Keratinocyte (primary cell): ENCODE data around the gene ACYP2.

Source experiments
- CTCF ChIP-seq, 3 experiments: IDR thresholded peaks in 1 of 3; conservative IDR thresholded peaks in 1 of 3; optimal IDR thresholded peaks in 1 of 3; 2 replicates in 2 of 3; 3 replicates in 1 of 3; pipeline versions ENCODE3 to v1.5.1; 2011; ENCODE audit warnings: low read length in 3 of 3, mild to moderate bottlenecking in 3 of 3, moderate library complexity in 2 of 3, control low read depth in 1 of 3, inconsistent platforms in 1 of 3; ENCODE audit not compliant: insufficient read depth in 2 of 3; ENCODE audit errors: extremely low read depth in 1 of 3
- EZH2 ChIP-seq: IDR thresholded peaks from one replicate; pipeline ENCODE4 v1.6.1; 2012; ENCODE audit warnings: inconsistent platforms, mild to moderate bottlenecking, low read length, moderate library complexity

- TF ChIP-seq CTCF (optimal IDR thresholded peaks at IDR 0.05 in 1 of 3, IDR thresholded peaks at IDR 0.05 in 1 of 3, conservative IDR thresholded peaks at IDR 0.05 in 1 of 3; ENCODE audit: extremely low read depth in 1 of 3, insufficient read depth in 2 of 3, low read length in 3 of 3), result no peak
- no peak for TF ChIP-seq EZH2
Measured at GRCh38 chr2:54342603-54343002, 227.2 kb downstream of the ACYP2 start.
